Thoracic aorta (tissue), 2 donors: ENCODE measurements around the gene PEF1. TPM values are rescaled to one million over a fixed set of nuclear protein-coding genes. Genes with fewer than 3 reads are reported as not detected.

Experiments
- ATAC-seq: fragments of 150-250 bp; one replicate; pipeline ENCODE4 v1.8.0; 2017; ENCODE audit warnings: low read depth; ENCODE audit not compliant: insufficient number of reproducible peaks, low FRiP score
- DNase-seq: peaks from one replicate; pipeline ENCODE4 v3.0.0-alpha.2; 2020; ENCODE audit warnings: low spot score
- H3K27ac ChIP-seq, 2 donors: fragments of 200-600 bp; sonication (generic); 1 replicate in 1 of 2; 2 replicates in 1 of 2; pipeline ENCODE4 v1.5.1; 2016; ENCODE audit warnings: mild to moderate bottlenecking in 2 of 2, moderate library complexity in 2 of 2
- H3K27me3 ChIP-seq: fragments of 200-600 bp; sonication (generic); replicated peaks from 2 replicates; pipeline ENCODE4 v1.6.0; 2016; ENCODE audit warnings: mild to moderate bottlenecking; ENCODE audit not compliant: insufficient read depth
- H3K36me3 ChIP-seq: fragments of 200-600 bp; sonication (generic); one replicate; pipeline ENCODE4 v1.5.1; 2016
- H3K4me1 ChIP-seq, 2 donors: fragments of 200-600 bp; sonication (generic); 1 replicate in 1 of 2; 2 replicates in 1 of 2; pipeline versions ENCODE4 v1.5.1 to v1.6.0; 2016; ENCODE audit warnings: low read depth in 2 of 2, mild to moderate bottlenecking in 1 of 2; ENCODE audit not compliant: control insufficient read depth in 1 of 2
- H3K4me3 ChIP-seq: fragments of 200-600 bp; sonication (generic); 2 replicates; pipeline ENCODE4 v1.5.1; 2016; ENCODE audit warnings: mild to moderate bottlenecking
- H3K9me3 ChIP-seq: fragments of 200-600 bp; sonication (generic); 2 replicates; pipeline ENCODE4 v1.5.1; 2016
- total RNA-seq, 2 donors: library from RNA; depleted of rRNA; stranded (reverse); fragments of >200 nt; gene quantifications; one replicate each; pipeline versions ENCODE4 v1.1.0 to v1.2.3, GENCODE V29; 2016
- TF ChIP-seq, protein P1 (sequence below): fragments of 200-600 bp; sonication (generic); IDR thresholded peaks from one replicate; pipeline ENCODE4 v1.5.1; 2019; ENCODE audit warnings: antibody characterized with exemption

PEF1 gene
- total RNA-seq, 2 donors from 2014 or later = 69.2 to 99.5 TPM

DNA sequence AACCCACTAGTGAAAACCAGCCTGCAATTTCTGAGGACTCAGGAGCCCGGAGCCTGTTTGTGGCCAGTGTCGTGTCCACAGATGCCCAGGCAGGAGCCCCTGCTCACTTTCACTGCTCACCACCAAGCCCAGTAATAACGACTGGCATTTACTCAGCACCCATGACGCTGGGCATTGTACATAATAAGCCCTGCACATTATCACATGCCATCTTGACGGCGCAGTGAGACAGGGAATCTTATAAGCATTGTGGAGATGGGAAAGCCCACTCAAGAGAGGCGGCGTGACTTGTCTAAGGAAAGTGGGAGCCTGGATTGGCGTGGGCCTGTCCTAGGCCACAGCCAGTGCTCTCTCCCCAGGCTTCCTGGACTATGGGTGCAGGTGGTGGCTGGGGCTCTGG is 28.8 kb upstream of the PEF1 start:
- DNase-seq (no peak), ATAC-seq (no peak)
- H3K4me3 ChIP-seq = no peak overlapping the region
- peaks cover 7% of the 10 kb centered on the region for H3K36me3 ChIP-seq
- H3K27ac ChIP-seq = peak overlapping the region; percentile 70 to 80
- no peaks in the 10 kb centered on the region for H3K9me3 ChIP-seq
- H3K4me1 ChIP-seq = peaks cover 13 to 55% of the 10 kb centered on the region in 2 donors
- TF ChIP-seq, protein P1, sequence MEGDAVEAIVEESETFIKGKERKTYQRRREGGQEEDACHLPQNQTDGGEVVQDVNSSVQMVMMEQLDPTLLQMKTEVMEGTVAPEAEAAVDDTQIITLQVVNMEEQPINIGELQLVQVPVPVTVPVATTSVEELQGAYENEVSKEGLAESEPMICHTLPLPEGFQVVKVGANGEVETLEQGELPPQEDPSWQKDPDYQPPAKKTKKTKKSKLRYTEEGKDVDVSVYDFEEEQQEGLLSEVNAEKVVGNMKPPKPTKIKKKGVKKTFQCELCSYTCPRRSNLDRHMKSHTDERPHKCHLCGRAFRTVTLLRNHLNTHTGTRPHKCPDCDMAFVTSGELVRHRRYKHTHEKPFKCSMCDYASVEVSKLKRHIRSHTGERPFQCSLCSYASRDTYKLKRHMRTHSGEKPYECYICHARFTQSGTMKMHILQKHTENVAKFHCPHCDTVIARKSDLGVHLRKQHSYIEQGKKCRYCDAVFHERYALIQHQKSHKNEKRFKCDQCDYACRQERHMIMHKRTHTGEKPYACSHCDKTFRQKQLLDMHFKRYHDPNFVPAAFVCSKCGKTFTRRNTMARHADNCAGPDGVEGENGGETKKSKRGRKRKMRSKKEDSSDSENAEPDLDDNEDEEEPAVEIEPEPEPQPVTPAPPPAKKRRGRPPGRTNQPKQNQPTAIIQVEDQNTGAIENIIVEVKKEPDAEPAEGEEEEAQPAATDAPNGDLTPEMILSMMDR = no peak
- no peaks in the 10 kb centered on the region for H3K27me3 ChIP-seq

DNA sequence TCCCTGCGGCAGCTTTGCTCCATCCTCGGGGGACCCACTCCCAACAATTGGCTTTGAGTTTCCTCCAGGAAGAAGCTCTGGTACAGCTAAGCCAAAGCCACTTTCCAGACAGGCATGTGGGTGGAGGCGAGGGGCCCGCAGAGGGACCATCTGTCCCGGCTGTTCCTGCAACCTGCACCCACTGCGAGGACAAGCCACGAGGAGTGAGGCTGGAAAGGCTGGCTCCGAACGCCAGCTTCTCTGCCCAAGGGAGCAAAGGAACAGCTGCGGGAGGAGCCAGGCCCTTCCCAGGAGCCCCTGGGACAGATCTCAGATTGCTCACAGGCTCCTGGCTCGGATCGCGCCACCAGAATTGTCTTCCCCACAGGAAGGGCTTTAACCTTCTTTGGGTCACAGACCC is 28.3 kb upstream of the PEF1 start:
- TF ChIP-seq, protein P1 = no peak
- Histone ChIP-seq H3K27me3 (no peaks in the 10 kb centered on the region), H3K36me3 (peaks cover 2% of the 10 kb centered on the region), H3K4me3 (no peak overlapping the region), H3K9me3 (no peaks in the 10 kb centered on the region), H3K4me1 (peaks cover 13 to 55% of the 10 kb centered on the region in 2 donors), H3K27ac (peak overlapping the region; percentile 70 to 80)
- ATAC-seq (no peak), DNase-seq (no peak)

DNA sequence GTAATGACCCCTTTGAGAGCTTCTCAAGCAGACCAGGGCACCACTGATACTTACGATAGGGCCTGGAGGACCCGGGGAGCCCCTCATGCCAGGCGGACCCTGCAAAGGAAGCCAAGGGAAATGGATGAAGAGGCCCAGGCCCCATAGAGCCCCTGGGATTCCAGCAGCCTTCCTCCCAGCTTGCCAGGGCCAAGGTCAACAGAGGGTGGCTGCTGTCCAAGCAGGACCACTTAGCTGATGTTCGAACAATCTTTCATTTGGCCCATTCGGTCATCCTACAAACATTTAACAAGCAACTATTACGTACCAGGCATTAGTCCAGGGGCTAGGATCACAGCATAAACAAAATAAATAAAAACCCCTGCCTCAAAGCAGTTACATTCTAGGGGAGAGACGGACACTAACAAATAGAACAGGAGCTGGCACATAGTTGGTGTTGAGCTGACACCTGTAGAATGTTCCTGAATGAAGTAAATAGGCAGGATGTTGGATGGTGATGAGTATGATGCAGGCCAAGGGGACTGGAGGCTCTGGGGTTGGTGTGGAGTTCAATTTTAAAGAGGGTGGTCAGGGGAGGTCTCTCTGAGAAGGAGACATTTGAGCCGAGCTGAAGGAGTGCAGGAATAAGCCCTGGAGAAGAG is 27.0 kb upstream of the PEF1 start:
- H3K36me3 ChIP-seq = peaks cover 8% of the 10 kb centered on the region
- H3K27me3 ChIP-seq = no peaks in the 10 kb centered on the region
- peaks cover 13 to 56% of the 10 kb centered on the region in 2 donors for H3K4me1 ChIP-seq
- H3K4me3 ChIP-seq = no peak overlapping the region
- ATAC-seq (no peak), DNase-seq (no peak)
- peak overlapping the region; percentile 70 to 80 for H3K27ac ChIP-seq
- TF ChIP-seq, protein P1 = no peak
- no peaks in the 10 kb centered on the region for H3K9me3 ChIP-seq

DNA sequence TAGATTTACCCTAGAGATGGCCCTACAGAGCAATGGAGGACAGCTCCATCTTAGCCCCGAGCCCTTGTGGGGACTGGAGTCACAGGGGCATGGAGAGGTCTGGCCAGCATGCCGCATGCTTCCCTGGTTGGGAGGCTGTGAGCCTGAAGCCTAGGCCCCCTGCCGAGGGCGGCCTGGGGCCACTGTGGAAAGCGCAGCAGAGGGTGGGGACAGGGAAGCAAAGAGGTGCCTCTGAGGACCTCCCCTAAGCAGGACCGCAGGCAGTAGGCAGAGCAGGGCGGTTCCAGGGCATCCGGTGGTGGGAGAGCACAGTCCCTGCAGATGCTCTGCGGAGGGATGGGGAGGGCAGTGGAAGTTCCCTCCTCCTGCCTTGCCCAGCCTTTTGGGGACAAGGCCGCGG is 26.5 kb upstream of the PEF1 start:
- no peaks in the 10 kb centered on the region for H3K9me3 ChIP-seq
- H3K36me3 ChIP-seq = peaks cover 8% of the 10 kb centered on the region
- DNase-seq (no peak), ATAC-seq (no peak)
- peaks cover 13 to 62% of the 10 kb centered on the region in 2 donors for H3K4me1 ChIP-seq
- H3K4me3 ChIP-seq = no peak overlapping the region
- TF ChIP-seq, protein P1 = no peak
- H3K27ac ChIP-seq = peak overlapping the region; percentile 70 to 80
- no peaks in the 10 kb centered on the region for H3K27me3 ChIP-seq

DNA sequence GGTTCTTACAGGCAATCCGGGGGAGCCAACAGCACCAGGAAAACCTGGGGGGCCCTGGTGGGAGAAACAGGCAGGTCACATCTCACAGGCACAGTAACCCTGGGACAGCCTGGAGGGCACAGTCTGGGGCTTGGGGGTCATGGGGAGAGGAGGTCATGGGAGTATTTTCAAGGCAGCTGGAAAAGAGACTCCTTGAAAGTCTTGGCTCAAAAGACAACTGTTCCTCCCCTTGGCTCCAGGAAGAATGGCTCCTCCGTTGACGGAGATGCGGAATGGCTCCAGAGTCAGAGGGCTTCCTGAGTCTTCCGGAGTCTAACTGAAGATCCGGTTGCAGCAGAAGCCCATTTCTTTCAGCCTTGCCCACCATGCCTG is 25.9 kb upstream of the PEF1 start:
- Histone ChIP-seq H3K4me3 (peak overlapping the region; percentile 69), H3K27me3 (no peaks in the 10 kb centered on the region), H3K27ac (peak overlapping the region; percentile 70 to 80), H3K9me3 (no peaks in the 10 kb centered on the region), H3K36me3 (peaks cover 9% of the 10 kb centered on the region), H3K4me1 (peaks cover 13 to 64% of the 10 kb centered on the region in 2 donors)
- no peak for DNase-seq
- ATAC-seq = no peak
- TF ChIP-seq, protein P1 = no peak
